Measurements from ENCODE around the gene RBM18.

DNA sequence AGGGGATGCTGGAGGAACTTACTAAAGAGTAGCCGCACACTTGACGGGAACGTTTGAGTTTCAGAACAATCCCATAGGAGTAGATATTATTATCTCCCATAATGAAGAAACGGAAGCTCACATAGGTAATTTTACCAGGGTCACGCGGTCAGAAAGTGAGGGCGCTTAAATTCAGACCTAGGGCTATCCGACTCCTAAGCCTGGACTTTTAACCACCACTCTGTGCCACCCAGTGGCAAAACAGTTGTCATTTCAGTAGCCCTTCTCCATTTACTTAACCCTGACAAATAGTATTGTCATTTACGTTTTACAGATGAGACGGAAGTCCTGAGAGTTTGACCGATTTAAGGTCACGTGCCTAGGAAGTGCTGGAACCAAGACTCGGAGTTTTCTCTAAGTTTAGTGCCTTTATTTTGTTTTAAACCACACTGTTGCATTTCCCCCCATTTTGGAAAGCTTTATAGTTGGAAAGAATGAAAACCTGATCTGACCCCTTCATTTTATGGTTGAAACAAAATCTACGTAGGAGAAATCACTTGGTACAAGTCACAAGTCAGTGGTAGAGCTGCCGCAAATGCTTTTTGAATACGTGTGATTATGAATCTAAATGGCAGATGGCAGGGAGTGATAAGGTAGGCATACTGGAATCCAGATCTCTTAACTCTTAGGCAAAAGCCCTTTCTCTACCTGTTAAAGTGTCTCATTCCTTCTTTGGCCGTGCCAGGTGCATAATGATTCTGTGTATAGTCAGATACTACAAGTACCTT is 692 bp upstream of the RBM18 start:
- TF ChIP-seq, protein P1, sequence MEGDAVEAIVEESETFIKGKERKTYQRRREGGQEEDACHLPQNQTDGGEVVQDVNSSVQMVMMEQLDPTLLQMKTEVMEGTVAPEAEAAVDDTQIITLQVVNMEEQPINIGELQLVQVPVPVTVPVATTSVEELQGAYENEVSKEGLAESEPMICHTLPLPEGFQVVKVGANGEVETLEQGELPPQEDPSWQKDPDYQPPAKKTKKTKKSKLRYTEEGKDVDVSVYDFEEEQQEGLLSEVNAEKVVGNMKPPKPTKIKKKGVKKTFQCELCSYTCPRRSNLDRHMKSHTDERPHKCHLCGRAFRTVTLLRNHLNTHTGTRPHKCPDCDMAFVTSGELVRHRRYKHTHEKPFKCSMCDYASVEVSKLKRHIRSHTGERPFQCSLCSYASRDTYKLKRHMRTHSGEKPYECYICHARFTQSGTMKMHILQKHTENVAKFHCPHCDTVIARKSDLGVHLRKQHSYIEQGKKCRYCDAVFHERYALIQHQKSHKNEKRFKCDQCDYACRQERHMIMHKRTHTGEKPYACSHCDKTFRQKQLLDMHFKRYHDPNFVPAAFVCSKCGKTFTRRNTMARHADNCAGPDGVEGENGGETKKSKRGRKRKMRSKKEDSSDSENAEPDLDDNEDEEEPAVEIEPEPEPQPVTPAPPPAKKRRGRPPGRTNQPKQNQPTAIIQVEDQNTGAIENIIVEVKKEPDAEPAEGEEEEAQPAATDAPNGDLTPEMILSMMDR (IDR thresholded peaks at IDR 0.05), result no peak
- TF ChIP-seq POLR2A (IDR thresholded peaks at IDR 0.05), result no peak

All from lower leg skin (tissue), 3 donors.